Chondrocyte (in vitro differentiated cells): Measurements from ENCODE around the gene OR2T6. TPM values are rescaled to one million over a fixed set of nuclear protein-coding genes. Genes with fewer than 3 reads are reported as not detected.

Experiments
- DNase-seq: peaks from one replicate; pipeline ENCODE4 v3.0.0; 2021; ENCODE audit warnings: mixed read lengths, low spot score
- H3K27ac Mint-ChIP-seq: one replicate; pipeline ENCODE4 v1.8.0; 2021; ENCODE audit warnings: mild to moderate bottlenecking, moderate library complexity, mixed read lengths; ENCODE audit not compliant: unreplicated experiment
- H3K27me3 Mint-ChIP-seq: 2 replicates; pipeline ENCODE4 v1.8.0; 2021; ENCODE audit warnings: low read depth, mixed read lengths
- H3K36me3 Mint-ChIP-seq: 2 replicates; pipeline ENCODE4 v1.8.0; 2021; ENCODE audit warnings: low read depth, mixed read lengths
- H3K4me1 Mint-ChIP-seq: 2 replicates; pipeline ENCODE4 v1.8.0; 2021; ENCODE audit warnings: low read depth, mild to moderate bottlenecking, mixed read lengths
- H3K4me3 Mint-ChIP-seq: one replicate; pipeline ENCODE4 v1.8.0; 2021; ENCODE audit warnings: mild to moderate bottlenecking, moderate library complexity, mixed read lengths; ENCODE audit not compliant: unreplicated experiment
- H3K9me3 Mint-ChIP-seq: 2 replicates; pipeline ENCODE4 v1.8.0; 2021; ENCODE audit warnings: low read depth, mixed read lengths
- CTCF ChIP-seq: fragments of 200-600 bp; sonication (generic); IDR thresholded peaks from 2 replicates; pipeline ENCODE4 v1.5.0; 2021; ENCODE audit warnings: antibody characterized with exemption, mild to moderate bottlenecking, moderate library complexity
- total RNA-seq: library from RNA; stranded (reverse); gene quantifications from 3 replicates; pipeline ENCODE4 v1.2.1, GENCODE V29; 2021

The OR2T6 gene
- total RNA-seq, 1 donor from 2014 or later = not detected

DNA sequence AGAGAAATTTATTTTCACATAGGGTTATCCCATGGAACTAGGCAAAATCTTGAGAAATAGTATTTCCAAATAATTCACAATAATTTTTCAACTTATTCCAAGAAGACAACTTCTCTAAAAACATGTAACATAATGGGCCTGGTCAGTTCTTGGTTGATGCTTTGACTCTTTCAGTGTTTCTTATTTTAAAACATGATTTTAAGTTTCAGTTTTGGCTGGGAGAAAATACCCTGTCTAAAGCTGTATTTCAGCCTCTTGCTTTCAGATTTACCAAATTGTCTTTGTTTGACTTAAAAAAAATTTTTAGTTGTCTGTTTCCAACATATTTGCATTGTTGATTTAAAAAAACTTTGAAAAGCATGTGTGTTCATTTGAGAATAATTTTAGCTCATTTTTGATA is 8.9 kb upstream of the OR2T6 start:
- Mint-ChIP-seq H3K4me3 (no peak overlapping the region), H3K27me3 (no peaks in the 10 kb centered on the region), H3K4me1 (no peaks in the 10 kb centered on the region), H3K27ac (no peak overlapping the region), H3K36me3 (no peaks in the 10 kb centered on the region), H3K9me3 (peaks cover 71% of the 10 kb centered on the region)
- no peak for DNase-seq
- TF ChIP-seq CTCF = no peak

DNA sequence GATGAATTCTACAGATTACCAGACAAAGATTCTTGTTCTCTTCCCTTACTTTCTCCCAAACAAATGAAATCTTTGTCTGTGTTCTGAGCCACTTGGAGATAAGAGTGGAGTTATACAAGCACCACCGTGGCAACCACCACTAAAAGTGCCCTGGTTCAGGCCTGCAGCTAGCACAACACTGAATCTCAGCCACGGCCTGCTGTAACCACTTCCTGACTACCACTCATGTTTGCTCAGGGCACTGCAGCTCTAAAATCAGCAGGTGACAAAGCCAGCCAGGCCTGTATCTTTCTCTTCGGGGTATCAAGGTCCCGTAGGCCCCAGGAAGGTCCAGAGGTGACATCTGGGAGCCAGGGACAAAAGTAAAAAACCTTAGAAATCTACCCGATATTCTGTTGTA is 3.2 kb upstream of the OR2T6 start:
- Mint-ChIP-seq H3K36me3 (no peaks in the 10 kb centered on the region), H3K27me3 (no peaks in the 10 kb centered on the region), H3K9me3 (peaks cover 75% of the 10 kb centered on the region), H3K27ac (no peak overlapping the region), H3K4me3 (no peak overlapping the region), H3K4me1 (no peaks in the 10 kb centered on the region)
- DNase-seq = no peak
- no peak for TF ChIP-seq CTCF

DNA sequence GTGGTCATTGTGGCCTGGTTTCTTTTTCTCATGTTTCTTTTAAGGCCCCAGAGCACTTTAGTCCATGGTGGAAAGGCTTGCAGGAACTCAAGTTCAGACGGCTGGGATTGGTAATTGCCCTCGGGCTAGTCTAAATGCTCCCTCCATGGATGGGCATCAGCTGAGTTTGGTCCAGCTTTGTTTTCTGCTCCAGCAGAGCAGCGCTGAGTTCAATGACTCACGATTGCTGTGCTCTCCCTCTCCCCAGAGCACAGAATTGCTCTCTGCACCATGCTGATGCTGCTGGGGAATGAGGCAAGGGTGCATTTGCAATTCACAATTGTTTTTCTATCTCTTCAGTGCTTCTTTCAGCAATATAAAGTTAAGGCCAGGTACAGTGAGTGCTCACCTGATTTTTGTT is 1.8 kb upstream of the OR2T6 start:
- Mint-ChIP-seq H3K4me3 (no peak overlapping the region), H3K27ac (no peak overlapping the region), H3K27me3 (no peaks in the 10 kb centered on the region), H3K36me3 (no peaks in the 10 kb centered on the region), H3K9me3 (peaks cover 75% of the 10 kb centered on the region), H3K4me1 (no peaks in the 10 kb centered on the region)
- no peak for TF ChIP-seq CTCF
- DNase-seq = no peak

GRCh38 chr1:248376916-248377315 is 1.4 kb downstream of the OR2T6 start:
- H3K36me3 Mint-ChIP-seq = no peaks in the 10 kb centered on the region
- H3K4me1 Mint-ChIP-seq = no peaks in the 10 kb centered on the region
- no peak for DNase-seq
- peaks cover 50% of the 10 kb centered on the region for H3K9me3 Mint-ChIP-seq
- H3K27ac Mint-ChIP-seq = no peak overlapping the region
- no peaks in the 10 kb centered on the region for H3K27me3 Mint-ChIP-seq
- TF ChIP-seq CTCF = no peak
- H3K4me3 Mint-ChIP-seq = no peak overlapping the region

GRCh38 chr1:248380854-248381253 is 5.3 kb downstream of the OR2T6 start:
- Mint-ChIP-seq H3K4me1 (no peaks in the 10 kb centered on the region), H3K9me3 (peaks cover 23% of the 10 kb centered on the region), H3K27ac (no peak overlapping the region), H3K36me3 (no peaks in the 10 kb centered on the region), H3K27me3 (no peaks in the 10 kb centered on the region), H3K4me3 (no peak overlapping the region)
- no peak for TF ChIP-seq CTCF
- DNase-seq = no peak
